Measurements from ENCODE around the gene PPP2R2C. TPM values are rescaled to one million over a fixed set of nuclear protein-coding genes. Genes with fewer than 3 reads are reported as not detected.

The PPP2R2C gene
- total RNA-seq, 1 experiment from 2014 or later = 8.1 TPM

DNA sequence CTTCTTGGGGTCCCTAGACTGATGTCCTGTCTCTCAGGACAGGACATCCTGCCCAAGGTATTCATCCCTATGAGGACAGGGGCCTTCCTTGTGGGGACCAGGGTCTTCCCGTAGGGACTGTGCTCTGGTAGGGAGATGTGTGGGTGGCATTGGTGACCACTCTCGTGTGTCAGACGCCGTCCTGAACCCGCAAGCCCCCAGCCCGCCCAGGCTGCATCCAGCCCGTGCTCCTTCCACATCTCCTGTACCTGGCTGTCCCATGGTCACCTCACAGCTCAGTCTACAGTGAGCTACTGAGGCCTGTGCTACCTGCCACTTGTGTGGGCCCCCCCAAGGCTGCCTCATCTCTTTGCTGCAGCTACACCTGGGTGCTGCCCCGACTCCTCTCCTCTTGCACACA lies 178.8 kb downstream of the PPP2R2C start:
- no peak overlapping the region for H4K91ac ChIP-seq (ENCODE audit: insufficient read length, low read depth, low read length)
- Mint-ChIP-seq H3K4me3 (no peak overlapping the region), H3K27ac (0 out of 7 replicates have a peak overlapping the region, but pooled peaks of 1 of the 3 experiments have one; percentile 26), H3K27me3 (ENCODE audit: low read depth) (no peaks in the 10 kb centered on the region), H3K4me1 (no peaks in the 10 kb centered on the region), H3K9me3 (no peaks in the 10 kb centered on the region; a peak in 1 of 5 replicates), H3K36me3 (ENCODE audit: insufficient read depth in 1 of 3, low read depth in 3 of 3) (peaks cover 14 to 36% (median 35%) of the 10 kb centered on the region in 3 experiments; a peak in 6 of 7 replicates)
- H3K23me2 ChIP-seq (ENCODE audit: insufficient read length, low read depth, low read length, poor library complexity, severe bottlenecking) = no peaks in the 10 kb centered on the region
- H2BK15ac ChIP-seq (ENCODE audit: low read depth, low read length) = no peak overlapping the region
- no peak overlapping the region for H2AK5ac ChIP-seq (ENCODE audit: insufficient read length, low read length)
- no peak overlapping the region for H3K18ac ChIP-seq (ENCODE audit: insufficient read length, low read depth, low read length)
- H2BK12ac ChIP-seq (ENCODE audit: insufficient read length, low read depth, low read length) = no peak overlapping the region
- no peak overlapping the region for H3K23ac ChIP-seq (ENCODE audit: insufficient read length, low read depth, low read length)
- no peak overlapping the region for H3K4ac ChIP-seq (ENCODE audit: low read depth, low read length)
- H4K5ac ChIP-seq (ENCODE audit: insufficient read length, low read depth, low read length) = no peak overlapping the region
- H3K14ac ChIP-seq (ENCODE audit: insufficient read depth, low read length) = no peak overlapping the region
- no peak overlapping the region for H2AFZ ChIP-seq (ENCODE audit: low read length)
- H3T11ph ChIP-seq (ENCODE audit: low read length) = no peak overlapping the region
- H4K20me1 ChIP-seq (ENCODE audit: control insufficient read depth, insufficient read depth, insufficient read length) = no peaks in the 10 kb centered on the region
- no peak overlapping the region for H2BK20ac ChIP-seq (ENCODE audit: low read depth, low read length, poor library complexity, severe bottlenecking)
- H3K27ac ChIP-seq (ENCODE audit: insufficient read length, low read depth, low read length) = no peak overlapping the region
- H3K56ac ChIP-seq (ENCODE audit: insufficient read length, low read depth, low read length) = no peak overlapping the region
- no peak overlapping the region for H3K9ac ChIP-seq (ENCODE audit: extremely low read depth, insufficient read length, low read length)
- H3K9me3 ChIP-seq (ENCODE audit: control insufficient read depth, low read depth, low read length) = no peaks in the 10 kb centered on the region
- no peak overlapping the region for H3K4me2 ChIP-seq (ENCODE audit: insufficient read depth, insufficient read length, low read length)
- H3K4me1 ChIP-seq (ENCODE audit: insufficient read depth, low read length) = no peaks in the 10 kb centered on the region
- H4K8ac ChIP-seq (replicated peaks; ENCODE audit: insufficient read length, low read depth, low read length) = no peak overlapping the region
- H2BK5ac ChIP-seq (ENCODE audit: insufficient read length, low read length) = no peak overlapping the region
- H3K27me3 ChIP-seq (ENCODE audit: insufficient read depth, low read length) = no peaks in the 10 kb centered on the region
- WGBS (ENCODE audit: extremely low coverage, insufficient read length, low lambda C conversion rate) = no CpG with 5 or more reads among the region's 8 CpGs
- TF ChIP-seq, protein P1, sequence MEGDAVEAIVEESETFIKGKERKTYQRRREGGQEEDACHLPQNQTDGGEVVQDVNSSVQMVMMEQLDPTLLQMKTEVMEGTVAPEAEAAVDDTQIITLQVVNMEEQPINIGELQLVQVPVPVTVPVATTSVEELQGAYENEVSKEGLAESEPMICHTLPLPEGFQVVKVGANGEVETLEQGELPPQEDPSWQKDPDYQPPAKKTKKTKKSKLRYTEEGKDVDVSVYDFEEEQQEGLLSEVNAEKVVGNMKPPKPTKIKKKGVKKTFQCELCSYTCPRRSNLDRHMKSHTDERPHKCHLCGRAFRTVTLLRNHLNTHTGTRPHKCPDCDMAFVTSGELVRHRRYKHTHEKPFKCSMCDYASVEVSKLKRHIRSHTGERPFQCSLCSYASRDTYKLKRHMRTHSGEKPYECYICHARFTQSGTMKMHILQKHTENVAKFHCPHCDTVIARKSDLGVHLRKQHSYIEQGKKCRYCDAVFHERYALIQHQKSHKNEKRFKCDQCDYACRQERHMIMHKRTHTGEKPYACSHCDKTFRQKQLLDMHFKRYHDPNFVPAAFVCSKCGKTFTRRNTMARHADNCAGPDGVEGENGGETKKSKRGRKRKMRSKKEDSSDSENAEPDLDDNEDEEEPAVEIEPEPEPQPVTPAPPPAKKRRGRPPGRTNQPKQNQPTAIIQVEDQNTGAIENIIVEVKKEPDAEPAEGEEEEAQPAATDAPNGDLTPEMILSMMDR (conservative IDR thresholded peaks at IDR 0.05) = no peak
- H3K79me2 ChIP-seq (ENCODE audit: insufficient read depth, low read length) = no peaks in the 10 kb centered on the region
- DNase-seq = no peak
- H3K79me1 ChIP-seq (ENCODE audit: insufficient read depth, low read depth, low read length, poor library complexity, severe bottlenecking) = no peaks in the 10 kb centered on the region
- H2BK120ac ChIP-seq (ENCODE audit: low read depth, low read length, poor library complexity, severe bottlenecking) = no peak overlapping the region

All from H9 (cell line).